Measurements from ENCODE around the gene KLF7.

DNA sequence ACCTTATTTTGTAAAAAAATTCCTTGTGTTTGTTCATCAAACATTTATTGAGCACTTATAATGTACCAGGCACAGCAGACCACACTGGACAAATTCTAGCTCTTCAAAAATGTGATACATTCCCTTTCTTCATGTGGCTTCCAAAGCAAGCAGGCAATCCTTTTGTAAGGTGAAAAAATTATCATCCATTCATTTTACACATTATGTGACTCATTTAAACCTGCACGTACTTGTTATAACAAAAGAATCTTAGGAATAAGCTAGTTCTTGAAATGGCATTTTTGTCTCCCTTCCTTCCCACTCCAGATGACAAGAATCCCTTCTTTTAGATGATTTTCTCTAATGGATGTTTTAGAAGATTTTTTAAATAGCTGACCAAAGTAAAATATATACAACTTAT, 104.6 kb downstream of the KLF7 start:
- TF ChIP-seq, protein P1, sequence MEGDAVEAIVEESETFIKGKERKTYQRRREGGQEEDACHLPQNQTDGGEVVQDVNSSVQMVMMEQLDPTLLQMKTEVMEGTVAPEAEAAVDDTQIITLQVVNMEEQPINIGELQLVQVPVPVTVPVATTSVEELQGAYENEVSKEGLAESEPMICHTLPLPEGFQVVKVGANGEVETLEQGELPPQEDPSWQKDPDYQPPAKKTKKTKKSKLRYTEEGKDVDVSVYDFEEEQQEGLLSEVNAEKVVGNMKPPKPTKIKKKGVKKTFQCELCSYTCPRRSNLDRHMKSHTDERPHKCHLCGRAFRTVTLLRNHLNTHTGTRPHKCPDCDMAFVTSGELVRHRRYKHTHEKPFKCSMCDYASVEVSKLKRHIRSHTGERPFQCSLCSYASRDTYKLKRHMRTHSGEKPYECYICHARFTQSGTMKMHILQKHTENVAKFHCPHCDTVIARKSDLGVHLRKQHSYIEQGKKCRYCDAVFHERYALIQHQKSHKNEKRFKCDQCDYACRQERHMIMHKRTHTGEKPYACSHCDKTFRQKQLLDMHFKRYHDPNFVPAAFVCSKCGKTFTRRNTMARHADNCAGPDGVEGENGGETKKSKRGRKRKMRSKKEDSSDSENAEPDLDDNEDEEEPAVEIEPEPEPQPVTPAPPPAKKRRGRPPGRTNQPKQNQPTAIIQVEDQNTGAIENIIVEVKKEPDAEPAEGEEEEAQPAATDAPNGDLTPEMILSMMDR (IDR thresholded peaks at IDR 0.05; ENCODE audit: low read length) = no peak
- TF ChIP-seq EZH2phosphoT487 (IDR thresholded peaks at IDR 0.05; ENCODE audit: low read length) = no peak

Measured in MM.1S (cell line).